CD4-positive, CD25-positive, alpha-beta regulatory T cell (primary cell): Measurements from ENCODE around the gene ADD1. TPM values are rescaled to one million over a fixed set of nuclear protein-coding genes. Genes with fewer than 3 reads are reported as not detected.

Experiments
- ATAC-seq, 2 donors: fragments of 150-1000 bp; cut with Tn5 transposase; one replicate each; pipeline ENCODE4 v1.10.0; 2021; ENCODE audit warnings: low read depth in 2 of 2, moderate number of reproducible peaks in 2 of 2, moderate library complexity in 1 of 2
- DNase-seq, 3 donors: peaks; one replicate each; pipeline versions ENCODE4 v3.0.0 to v3.0.0-alpha.2; 2012 to 2022; ENCODE audit warnings: mixed read lengths in 1 of 3
- H3K27ac ChIP-seq: one replicate; pipeline ENCODE4 v1.7.0; 2013; ENCODE audit warnings: mild to moderate bottlenecking, low read length; ENCODE audit not compliant: insufficient read depth, poor library complexity, severe bottlenecking
- H3K27me3 ChIP-seq: one replicate; pipeline ENCODE4 v1.7.0; 2013; ENCODE audit warnings: low read length; ENCODE audit not compliant: control insufficient read depth, insufficient read depth
- H3K36me3 ChIP-seq: one replicate; pipeline ENCODE4 v1.7.0; 2013; ENCODE audit warnings: mild to moderate bottlenecking, low read length, moderate library complexity; ENCODE audit not compliant: control insufficient read depth, insufficient read depth
- H3K4me1 ChIP-seq: 2 replicates; pipeline ENCODE4 v1.7.0; 2013; ENCODE audit warnings: mild to moderate bottlenecking, low read length; ENCODE audit not compliant: insufficient read depth, control insufficient read depth, poor library complexity, severe bottlenecking
- H3K4me3 ChIP-seq: one replicate; pipeline ENCODE4 v1.7.0; 2013; ENCODE audit warnings: low read depth, mild to moderate bottlenecking, low read length, moderate library complexity
- H3K9me3 ChIP-seq, 2 experiments: 1 replicate in 1 of 2; 2 replicates in 1 of 2; pipeline ENCODE4 v1.7.0; 2013; ENCODE audit warnings: low read length in 2 of 2, mild to moderate bottlenecking in 1 of 2, moderate library complexity in 1 of 2; ENCODE audit not compliant: control insufficient read depth in 2 of 2
- H3K27ac Mint-ChIP-seq, 3 donors: one replicate each; pipeline ENCODE4 v1.8.0; 2020 to 2022; ENCODE audit warnings: mild to moderate bottlenecking in 3 of 3, mixed read lengths in 3 of 3, moderate library complexity in 2 of 3
- H3K27me3 Mint-ChIP-seq: one replicate; pipeline ENCODE4 v1.8.0; 2022; ENCODE audit warnings: mild to moderate bottlenecking, mixed read lengths
- H3K36me3 Mint-ChIP-seq: one replicate; pipeline ENCODE4 v1.8.0; 2020; ENCODE audit warnings: mixed read lengths
- H3K4me1 Mint-ChIP-seq, 4 donors: one replicate each; pipeline ENCODE4 v1.8.0; 2020 to 2022; ENCODE audit warnings: mixed read lengths in 4 of 4, mild to moderate bottlenecking in 1 of 4
- H3K4me3 Mint-ChIP-seq, 4 donors: one replicate each; pipeline ENCODE4 v1.8.0; 2020 to 2022; ENCODE audit warnings: mild to moderate bottlenecking in 4 of 4, mixed read lengths in 4 of 4, moderate library complexity in 3 of 4
- H3K9me3 Mint-ChIP-seq, 7 donors: one replicate each; pipeline ENCODE4 v1.8.0; 2020 to 2022; ENCODE audit warnings: mixed read lengths in 7 of 7, mild to moderate bottlenecking in 3 of 7, moderate library complexity in 2 of 7
- polyA plus RNA-seq, 4 donors: library from polyadenylated mRNA; unstranded; fragments of 300-500 nt; fragmentation: Illumina TruSeq; gene quantifications; one replicate each; pipeline ENCODE4 v1.2.3, GENCODE V29; 2021
- total RNA-seq: library from RNA; stranded (reverse); gene quantifications from one replicate; pipeline ENCODE4 v1.2.3, GENCODE V29; 2022

ADD1 gene
- total and polyA plus RNA-seq, 5 donors from 2014 or later, result 142 to 242 (median 146) TPM

DNA sequence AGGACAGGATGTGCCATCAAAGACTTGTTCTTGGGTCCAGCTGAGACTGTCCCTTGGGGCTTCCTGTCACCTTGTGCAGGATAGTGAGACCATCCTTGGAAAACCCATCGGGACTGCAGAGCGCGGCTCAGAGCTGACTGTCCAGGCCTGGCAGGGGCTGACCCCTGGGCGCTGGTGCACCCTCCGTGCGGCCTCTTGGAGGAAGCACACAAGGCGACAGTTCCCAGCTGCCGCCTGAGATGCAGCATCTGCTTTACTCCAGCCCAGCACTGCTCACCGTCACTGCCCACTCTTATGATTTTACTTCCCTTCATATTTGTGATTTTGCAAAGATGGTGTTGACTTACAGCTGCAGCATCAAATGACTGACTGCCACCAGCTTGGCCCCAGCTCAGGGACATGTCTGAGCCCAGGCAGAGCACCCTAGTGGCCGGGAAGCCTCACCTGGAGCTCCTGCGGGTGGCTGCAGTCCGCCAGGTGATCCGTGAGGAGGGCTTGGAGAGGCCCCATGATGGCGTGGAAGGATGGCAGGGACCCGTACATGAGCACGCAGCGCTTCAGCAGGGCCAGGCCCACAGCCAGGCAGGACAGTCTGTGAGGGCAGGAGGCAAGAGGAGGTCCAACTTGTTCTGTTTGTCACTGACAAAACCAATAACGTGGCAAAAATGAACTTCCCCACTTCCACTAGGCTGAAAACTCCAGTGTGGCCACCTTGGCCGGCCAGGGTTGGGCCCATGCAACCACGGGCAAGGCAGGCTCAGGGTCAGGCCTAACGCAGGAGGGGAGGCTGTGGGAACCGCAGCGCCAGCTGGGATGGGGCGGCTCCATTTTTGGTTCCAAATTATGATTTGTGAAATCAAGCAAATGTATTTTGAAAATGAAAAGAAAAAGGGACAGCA is 97.7 kb downstream of the ADD1 start:
- Mint-ChIP-seq H3K4me3 (peak overlapping the region in 2 of 4 donors; percentile 16 to 35), H3K27me3 (peaks cover 9% of the 10 kb centered on the region), H3K27ac (peak overlapping the region in 1 of 3 donors; percentile 84), H3K36me3 (peaks cover 23% of the 10 kb centered on the region), H3K9me3 (no peaks in the 10 kb centered on the region), H3K4me1 (peaks cover 0 to 22% (median 14%) of the 10 kb centered on the region in 4 donors)
- H3K27me3 ChIP-seq, result no peaks in the 10 kb centered on the region
- no peak overlapping the region for H3K4me3 ChIP-seq
- ATAC-seq, result no peak
- DNase-seq, result no peak
- H3K4me1 ChIP-seq, result peaks cover 16% of the 10 kb centered on the region
- no peak overlapping the region for H3K27ac ChIP-seq
- no peaks in the 10 kb centered on the region for H3K9me3 ChIP-seq
- peaks cover 79% of the 10 kb centered on the region for H3K36me3 ChIP-seq

DNA sequence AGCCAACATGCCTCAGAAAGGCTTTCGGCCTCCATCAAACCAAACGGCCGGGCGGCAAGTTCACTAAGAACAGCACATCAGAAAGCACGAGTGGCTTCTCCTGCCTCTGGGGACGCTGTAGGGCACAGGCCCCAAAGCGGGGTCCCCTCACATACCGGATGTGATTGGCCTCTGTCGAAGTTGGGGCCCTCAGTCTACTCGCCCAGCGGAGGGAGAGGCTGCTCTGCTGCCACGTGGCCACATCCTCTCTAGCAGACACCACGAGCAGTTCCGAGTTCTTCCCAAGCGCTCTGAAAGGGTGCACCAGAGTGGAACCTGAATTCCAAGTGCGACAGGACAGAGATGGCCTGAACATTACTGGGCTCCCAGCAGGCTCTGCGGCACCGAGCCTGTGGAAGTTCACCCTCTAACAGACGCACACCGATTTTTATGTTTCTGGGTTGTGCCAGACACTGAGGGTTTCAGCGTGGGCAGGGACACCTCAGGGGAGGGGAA is 98.4 kb downstream of the ADD1 start:
- H3K4me1 Mint-ChIP-seq, result peaks cover 0 to 15% (median 7%) of the 10 kb centered on the region in 4 donors
- Histone ChIP-seq H3K27ac (no peak overlapping the region), H3K9me3 (no peaks in the 10 kb centered on the region), H3K4me3 (no peak overlapping the region), H3K4me1 (peaks cover 9% of the 10 kb centered on the region), H3K27me3 (no peaks in the 10 kb centered on the region), H3K36me3 (peaks cover 86% of the 10 kb centered on the region)
- H3K27me3 Mint-ChIP-seq, result peaks cover 4% of the 10 kb centered on the region
- H3K27ac Mint-ChIP-seq, result peak overlapping the region in 2 of 3 donors; percentile 47 to 73
- no peak for DNase-seq
- H3K36me3 Mint-ChIP-seq, result peaks cover 28% of the 10 kb centered on the region
- H3K4me3 Mint-ChIP-seq, result peak overlapping the region in 1 of 4 donors; percentile 7
- no peaks in the 10 kb centered on the region for H3K9me3 Mint-ChIP-seq
- ATAC-seq, result no peak

DNA sequence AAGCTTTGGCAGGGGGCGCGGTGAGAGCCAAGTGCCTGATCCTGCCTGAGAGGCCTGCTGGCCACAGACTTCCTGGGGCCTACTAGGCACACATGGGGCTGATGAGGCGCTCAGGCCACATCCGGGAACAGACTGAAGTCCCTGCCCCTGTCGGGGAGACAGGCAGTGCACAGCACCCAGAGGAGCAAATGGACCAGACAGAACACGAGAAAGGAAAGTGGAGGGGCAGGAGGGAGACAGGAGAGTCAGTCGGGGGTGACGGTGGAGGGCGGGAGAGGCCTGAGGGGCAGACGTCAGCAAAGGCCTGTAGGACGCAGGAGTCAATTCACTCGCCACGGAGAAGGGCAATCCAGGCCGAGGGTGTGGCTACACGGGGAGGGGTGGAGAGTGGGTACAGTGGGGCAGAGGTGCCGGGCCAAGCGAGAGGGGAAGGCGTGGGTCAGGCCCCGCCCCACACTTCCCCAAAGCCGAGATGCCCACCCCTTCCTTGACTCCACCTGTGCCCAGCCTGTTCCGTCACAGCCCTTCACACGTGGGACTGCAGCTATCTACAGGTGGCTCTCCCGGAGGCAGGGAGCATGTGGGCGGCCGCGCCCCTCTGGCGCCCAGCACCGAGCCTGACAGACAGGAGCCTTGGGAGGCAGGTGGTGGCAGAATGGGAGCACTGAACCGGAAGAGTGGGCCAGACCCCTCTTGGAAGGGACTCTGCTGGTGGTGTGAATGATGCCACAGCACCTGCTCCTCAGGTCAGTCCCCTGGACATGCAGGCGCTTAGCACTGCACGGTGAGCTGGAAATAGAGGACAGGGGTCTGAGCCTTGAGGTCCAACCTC is 99.1 kb downstream of the ADD1 start:
- no peak for ATAC-seq
- Mint-ChIP-seq H3K4me3 (peak overlapping the region in 1 of 4 donors; percentile 7), H3K27ac (peak overlapping the region; percentile 47 to 73 (median 60)), H3K27me3 (peaks cover 4% of the 10 kb centered on the region), H3K4me1 (peaks cover 0 to 8% (median 4%) of the 10 kb centered on the region in 4 donors), H3K9me3 (no peaks in the 10 kb centered on the region), H3K36me3 (peaks cover 31% of the 10 kb centered on the region)
- Histone ChIP-seq H3K27ac (no peak overlapping the region), H3K27me3 (no peaks in the 10 kb centered on the region), H3K36me3 (peaks cover 92% of the 10 kb centered on the region), H3K9me3 (no peaks in the 10 kb centered on the region), H3K4me3 (no peak overlapping the region), H3K4me1 (peaks cover 2% of the 10 kb centered on the region)
- no peak for DNase-seq

DNA sequence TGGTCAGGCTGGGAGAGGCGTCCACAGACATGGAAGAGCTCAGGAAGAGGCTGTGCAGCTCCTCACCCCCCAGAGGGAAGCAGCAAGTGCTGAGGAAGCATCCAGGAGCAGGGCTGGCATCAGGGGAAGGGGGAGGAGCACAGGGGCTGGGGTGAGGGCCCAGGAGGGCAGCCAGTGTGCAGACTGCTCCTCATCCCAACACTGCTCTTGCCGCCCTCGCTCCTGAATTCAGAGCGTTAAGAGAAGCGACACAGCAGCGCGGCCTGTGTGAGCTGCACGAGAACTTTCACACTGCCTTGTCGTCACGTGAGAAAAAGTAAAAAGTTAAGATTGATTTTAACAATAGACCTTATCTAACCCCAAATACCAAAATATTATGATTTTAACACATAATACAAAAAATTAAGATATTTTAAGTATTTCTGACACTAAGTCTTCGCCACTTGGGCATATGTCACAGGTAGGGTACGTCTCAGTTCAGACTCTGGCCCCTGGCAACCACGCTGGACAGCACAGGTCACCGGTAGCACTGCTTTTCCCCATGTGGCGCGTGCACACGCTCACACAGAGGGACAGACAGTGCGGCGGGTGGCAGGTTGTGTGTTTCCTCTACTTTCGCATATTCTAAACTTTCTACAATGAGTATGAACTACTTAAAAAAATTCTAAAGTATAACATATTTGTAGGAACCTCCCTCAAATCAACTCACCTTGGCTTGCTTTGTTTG is 99.9 kb downstream of the ADD1 start:
- ATAC-seq (no peak), DNase-seq (no peak)
- H3K4me3 ChIP-seq, result no peak overlapping the region
- H3K4me3 Mint-ChIP-seq, result no peak overlapping the region
- peaks cover 4% of the 10 kb centered on the region for H3K27me3 Mint-ChIP-seq
- H3K27ac Mint-ChIP-seq, result peak overlapping the region in 2 of 3 donors; percentile 55 to 60
- no peaks in the 10 kb centered on the region for H3K4me1 ChIP-seq
- H3K36me3 Mint-ChIP-seq, result peaks cover 33% of the 10 kb centered on the region
- H3K27ac ChIP-seq, result no peak overlapping the region
- H3K9me3 Mint-ChIP-seq, result no peaks in the 10 kb centered on the region
- H3K4me1 Mint-ChIP-seq, result peaks cover 0 to 6% (median 2%) of the 10 kb centered on the region in 4 donors
- no peaks in the 10 kb centered on the region for H3K9me3 ChIP-seq
- no peaks in the 10 kb centered on the region for H3K27me3 ChIP-seq
- H3K36me3 ChIP-seq, result peaks cover 92% of the 10 kb centered on the region

DNA sequence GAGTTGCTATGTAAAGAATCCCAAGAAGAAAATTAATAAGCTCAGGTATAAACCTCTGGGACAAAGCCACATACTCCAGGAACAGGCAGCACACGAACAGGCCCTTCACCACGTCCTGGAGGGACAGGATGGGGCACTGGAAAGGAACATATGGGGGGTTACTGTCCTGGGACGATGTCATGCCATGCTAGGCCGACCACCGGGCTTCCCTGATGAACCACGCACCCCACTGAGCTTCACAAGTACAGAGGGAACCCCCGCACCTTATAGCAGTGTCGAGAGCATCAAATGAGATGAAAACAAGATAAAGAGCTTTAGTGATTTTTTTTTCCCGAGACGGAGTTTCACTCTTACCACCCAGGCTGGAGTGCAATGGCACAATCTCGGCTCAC is 100.4 kb downstream of the ADD1 start:
- Histone ChIP-seq H3K4me1 (no peaks in the 10 kb centered on the region), H3K4me3 (no peak overlapping the region), H3K9me3 (no peaks in the 10 kb centered on the region), H3K27me3 (no peaks in the 10 kb centered on the region), H3K27ac (no peak overlapping the region), H3K36me3 (peaks cover 92% of the 10 kb centered on the region)
- Mint-ChIP-seq H3K27me3 (peaks cover 4% of the 10 kb centered on the region), H3K4me3 (no peak overlapping the region), H3K36me3 (peaks cover 28% of the 10 kb centered on the region), H3K4me1 (peaks cover 0 to 4% (median 1%) of the 10 kb centered on the region in 4 donors), H3K27ac (no peak overlapping the region), H3K9me3 (no peaks in the 10 kb centered on the region)
- ATAC-seq (no peak), DNase-seq (no peak)

DNA sequence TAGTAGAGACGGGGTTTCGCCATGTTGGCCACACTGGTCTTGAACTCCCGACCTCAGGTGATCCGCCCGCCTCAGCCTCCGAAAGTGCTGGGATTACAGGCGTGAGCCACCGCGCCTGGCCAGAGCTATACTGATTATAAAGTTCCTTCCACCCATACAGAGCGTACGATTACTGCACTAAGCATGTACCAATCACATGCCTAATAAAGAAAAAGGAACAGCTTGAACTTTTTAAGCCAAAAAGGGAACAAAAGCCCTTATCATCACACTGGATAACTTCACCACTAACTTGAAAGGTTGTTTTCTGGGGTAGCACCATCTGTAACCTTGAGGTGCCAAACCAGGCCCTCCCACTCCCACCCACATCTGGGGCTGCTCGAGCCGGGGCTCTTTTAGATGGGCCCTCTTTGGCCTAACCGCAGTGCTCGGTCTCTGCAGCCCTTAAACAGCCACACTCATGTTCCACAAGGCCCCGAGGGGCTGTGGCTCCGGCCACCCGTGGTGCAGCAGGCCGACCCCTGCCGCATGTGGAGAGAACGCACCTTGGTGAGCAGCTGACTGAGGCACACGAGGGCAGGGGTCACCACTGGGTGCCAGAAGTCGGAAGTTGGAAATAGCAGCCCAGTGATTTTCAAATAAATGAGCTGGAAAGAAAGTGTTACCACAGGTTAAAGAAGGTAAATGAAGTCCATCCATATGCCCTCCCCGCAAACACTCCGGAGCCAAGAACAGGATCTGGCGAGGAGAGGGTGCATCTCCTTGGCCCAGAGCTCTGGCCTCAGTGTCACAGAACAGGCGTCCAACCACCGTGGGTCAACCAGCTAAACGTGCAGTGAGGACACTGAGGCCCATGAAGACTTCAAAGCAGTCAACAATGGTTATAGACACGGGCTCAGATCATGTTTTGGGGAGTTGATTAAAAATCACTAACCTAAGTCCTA is 101.2 kb downstream of the ADD1 start:
- Mint-ChIP-seq H3K9me3 (no peaks in the 10 kb centered on the region), H3K4me1 (peaks cover 0 to 4% (median 0%) of the 10 kb centered on the region in 4 donors), H3K27me3 (peaks cover 4% of the 10 kb centered on the region), H3K4me3 (no peak overlapping the region), H3K27ac (no peak overlapping the region), H3K36me3 (peaks cover 30% of the 10 kb centered on the region)
- Histone ChIP-seq H3K4me3 (no peak overlapping the region), H3K9me3 (no peaks in the 10 kb centered on the region), H3K4me1 (no peaks in the 10 kb centered on the region), H3K27ac (no peak overlapping the region), H3K27me3 (no peaks in the 10 kb centered on the region), H3K36me3 (peaks cover 93% of the 10 kb centered on the region)
- ATAC-seq (no peak), DNase-seq (no peak)
